B cell (primary cell): ENCODE measurements around the gene ANKS1A.

Source experiments
- EZH2 ChIP-seq: IDR thresholded peaks from 2 replicates; pipeline ENCODE4 v1.6.1; 2012; ENCODE audit warnings: borderline replicate concordance, low read depth, mild to moderate bottlenecking, moderate library complexity, low read length; ENCODE audit not compliant: insufficient read depth, poor library complexity, severe bottlenecking
- TF ChIP-seq, protein P1 (sequence below): fragments of 200-600 bp; IDR thresholded peaks from one replicate; pipeline ENCODE4 v1.8.0; 2022; ENCODE audit warnings: antibody characterized with exemption, mild to moderate bottlenecking

DNA sequence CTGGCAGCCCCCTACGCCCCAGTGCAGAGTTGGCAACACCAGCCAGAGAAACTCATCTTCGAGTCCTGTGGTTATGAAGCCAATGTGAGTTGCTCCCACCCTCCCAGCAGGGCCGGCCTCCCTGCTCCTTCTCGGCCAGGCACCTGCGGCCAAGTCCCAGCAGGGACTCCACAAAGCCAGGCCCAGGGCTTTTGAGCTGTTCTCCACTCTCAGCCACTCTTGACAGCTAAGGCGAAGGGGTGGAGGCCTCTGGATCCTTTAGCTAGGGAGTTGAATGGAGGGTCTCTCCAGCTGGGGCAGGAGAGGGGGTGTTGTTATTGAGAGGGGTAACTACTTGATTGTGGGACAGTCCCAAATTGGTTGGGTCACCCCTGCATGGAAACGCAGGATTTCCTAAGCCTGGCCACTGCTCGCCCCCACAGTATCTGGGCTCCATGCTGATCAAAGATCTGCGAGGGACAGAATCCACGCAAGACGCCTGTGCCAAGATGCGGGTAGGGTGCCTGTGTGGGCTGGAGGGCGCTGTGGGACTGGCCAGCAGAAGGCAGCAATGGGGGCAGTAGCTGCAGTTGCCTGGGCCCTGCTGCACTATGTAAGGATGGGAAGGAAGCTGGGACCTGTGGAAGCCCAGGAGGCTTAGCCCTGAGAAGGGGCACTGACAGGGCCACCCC, 193.8 kb downstream of the ANKS1A start:
- TF ChIP-seq, protein P1, sequence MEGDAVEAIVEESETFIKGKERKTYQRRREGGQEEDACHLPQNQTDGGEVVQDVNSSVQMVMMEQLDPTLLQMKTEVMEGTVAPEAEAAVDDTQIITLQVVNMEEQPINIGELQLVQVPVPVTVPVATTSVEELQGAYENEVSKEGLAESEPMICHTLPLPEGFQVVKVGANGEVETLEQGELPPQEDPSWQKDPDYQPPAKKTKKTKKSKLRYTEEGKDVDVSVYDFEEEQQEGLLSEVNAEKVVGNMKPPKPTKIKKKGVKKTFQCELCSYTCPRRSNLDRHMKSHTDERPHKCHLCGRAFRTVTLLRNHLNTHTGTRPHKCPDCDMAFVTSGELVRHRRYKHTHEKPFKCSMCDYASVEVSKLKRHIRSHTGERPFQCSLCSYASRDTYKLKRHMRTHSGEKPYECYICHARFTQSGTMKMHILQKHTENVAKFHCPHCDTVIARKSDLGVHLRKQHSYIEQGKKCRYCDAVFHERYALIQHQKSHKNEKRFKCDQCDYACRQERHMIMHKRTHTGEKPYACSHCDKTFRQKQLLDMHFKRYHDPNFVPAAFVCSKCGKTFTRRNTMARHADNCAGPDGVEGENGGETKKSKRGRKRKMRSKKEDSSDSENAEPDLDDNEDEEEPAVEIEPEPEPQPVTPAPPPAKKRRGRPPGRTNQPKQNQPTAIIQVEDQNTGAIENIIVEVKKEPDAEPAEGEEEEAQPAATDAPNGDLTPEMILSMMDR = no peak
- TF ChIP-seq EZH2 = no peak
